Middle frontal gyrus (tissue), 1 donor: Measurements from ENCODE around the gene SLC4A1.
"Not testable (repeated sequence)": the region's sequence is repeated elsewhere in the genome, so short reads cannot be mapped to it uniquely, and the experiment has no call there.

Experiments
- DNase-seq: peaks from one replicate; pipeline ENCODE4 v3.0.0-alpha.2; 2015; ENCODE audit warnings: low spot score; ENCODE audit errors: extremely low spot score

SLC4A1 gene

GRCh38 chr17:44257815-44258760 is 9.8 kb downstream of the SLC4A1 start:
- no peak for DNase-seq

- no peak for DNase-seq
These were observed 11.3 kb downstream of the SLC4A1 start for GRCh38 chr17:44256671-44257070.

GRCh38 chr17:44255915-44256314 is 12.0 kb downstream of the SLC4A1 start:
- DNase-seq: no peak

- DNase-seq: no peak
These were observed 13.4 kb downstream of the SLC4A1 start for GRCh38 chr17:44254361-44255095.

GRCh38 chr17:44253006-44253405 is 14.9 kb downstream of the SLC4A1 start:
- DNase-seq: no peak

- DNase-seq: no peak
These were observed 16.9 kb downstream of the SLC4A1 start for GRCh38 chr17:44251062-44251461.

GRCh38 chr17:44249501-44250246 is 18.3 kb downstream of the SLC4A1 start:
- no peak for DNase-seq

GRCh38 chr17:44247876-44248736 is 19.8 kb downstream of the SLC4A1 start:
- no peak for DNase-seq

GRCh38 chr17:44247440-44247841 is 20.5 kb downstream of the SLC4A1 start:
- no peak for DNase-seq

- DNase-seq: no peak
These were observed 26.8 kb downstream of the SLC4A1 start for GRCh38 chr17:44241106-44241624.

GRCh38 chr17:44237886-44238285 is 30.0 kb downstream of the SLC4A1 start:
- DNase-seq: not testable (repeated sequence)

GRCh38 chr17:44236444-44236991 is 31.4 kb downstream of the SLC4A1 start:
- no peak for DNase-seq

GRCh38 chr17:44235583-44235936 is 32.4 kb downstream of the SLC4A1 start:
- DNase-seq: no peak

GRCh38 chr17:44233582-44233981 is 34.4 kb downstream of the SLC4A1 start:
- DNase-seq: no peak

- no peak for DNase-seq
These were observed 35.9 kb downstream of the SLC4A1 start for GRCh38 chr17:44232061-44232460.

GRCh38 chr17:44230140-44230539 is 37.8 kb downstream of the SLC4A1 start:
- no peak for DNase-seq

GRCh38 chr17:44229090-44229489 is 38.8 kb downstream of the SLC4A1 start:
- no peak for DNase-seq

- peak; percentile 7 for DNase-seq
These were observed 44.3 kb downstream of the SLC4A1 start for GRCh38 chr17:44223541-44224071.

GRCh38 chr17:44222112-44222869 is 45.6 kb downstream of the SLC4A1 start:
- peak; percentile 79 for DNase-seq

GRCh38 chr17:44221862-44222111 is 46.1 kb downstream of the SLC4A1 start:
- DNase-seq: no peak
